Fibroblast of lung (primary cell): ENCODE results near the gene C8G. TPM values are rescaled to one million over a fixed set of nuclear protein-coding genes. Genes with fewer than 3 reads are reported as not detected.

Experiments
- DNase-seq, 2 donors: peaks; one replicate each; pipeline versions ENCODE4 v3.0.0 to v3.0.0-alpha.2; 2010; ENCODE audit warnings: low read depth in 2 of 2
- H2AFZ ChIP-seq: 2 replicates; pipeline ENCODE4 v1.5.1; 2012; ENCODE audit warnings: low read length, control low read depth, inconsistent platforms
- H3K27ac ChIP-seq: 2 replicates; pipeline ENCODE4 v1.5.1; 2011; ENCODE audit warnings: low read length, control low read depth; ENCODE audit not compliant: insufficient read depth
- H3K27me3 ChIP-seq: 2 replicates; pipeline ENCODE4 v1.5.1; 2011; ENCODE audit warnings: mild to moderate bottlenecking, low read length; ENCODE audit not compliant: control insufficient read depth, insufficient read depth
- H3K36me3 ChIP-seq: 2 replicates; pipeline ENCODE4 v1.5.1; 2011; ENCODE audit warnings: low read length; ENCODE audit not compliant: control insufficient read depth, insufficient read depth
- H3K4me1 ChIP-seq: 2 replicates; pipeline ENCODE4 v1.5.1; 2011; ENCODE audit warnings: low read length; ENCODE audit not compliant: control insufficient read depth, insufficient read depth; ENCODE audit errors: extremely low read depth
- H3K4me2 ChIP-seq: 2 replicates; pipeline ENCODE4 v1.5.1; 2011; ENCODE audit warnings: low read length, control low read depth; ENCODE audit not compliant: insufficient read depth; ENCODE audit errors: extremely low read depth
- H3K4me3 ChIP-seq, 4 experiments: fragments of 200-600 bp in 1 of 4; sonication (generic) in 1 of 4; replicated peaks in 1 of 4; 2 replicates each; pipeline ENCODE4 v1.5.1; 2011 to 2016; ENCODE audit warnings: low read length in 4 of 4, low read depth in 3 of 4, mild to moderate bottlenecking in 3 of 4, control low read depth in 2 of 4, inconsistent platforms in 1 of 4, mixed read lengths in 1 of 4; ENCODE audit not compliant: insufficient read depth in 1 of 4; ENCODE audit errors: control extremely low read depth in 1 of 4
- H3K79me2 ChIP-seq: 2 replicates; pipeline ENCODE4 v1.5.1; 2012; ENCODE audit warnings: mild to moderate bottlenecking, low read length, inconsistent platforms; ENCODE audit not compliant: control insufficient read depth, insufficient read depth
- H3K9ac ChIP-seq: 2 replicates; pipeline ENCODE4 v1.5.1; 2011; ENCODE audit warnings: mild to moderate bottlenecking, low read length, control low read depth; ENCODE audit not compliant: insufficient read depth
- H3K9me3 ChIP-seq: 2 replicates; pipeline ENCODE4 v1.5.1; 2012; ENCODE audit warnings: low read depth, low read length; ENCODE audit not compliant: control insufficient read depth, insufficient read depth
- H4K20me1 ChIP-seq: 2 replicates; pipeline ENCODE4 v1.5.1; 2011; ENCODE audit warnings: low read length; ENCODE audit not compliant: control insufficient read depth, insufficient read depth; ENCODE audit errors: extremely low read depth
- CTCF ChIP-seq, 2 donors: IDR thresholded peaks in 1 of 2; conservative IDR thresholded peaks in 1 of 2; 1 replicate in 1 of 2; 2 replicates in 1 of 2; pipeline ENCODE4 v1.5.1; 2011 to 2012; ENCODE audit warnings: low read length in 2 of 2, control low read depth in 1 of 2, inconsistent platforms in 1 of 2, low read depth in 1 of 2, mild to moderate bottlenecking in 1 of 2
- EZH2 ChIP-seq: IDR thresholded peaks from 2 replicates; pipeline ENCODE4 v1.5.1; 2012; ENCODE audit warnings: low read length, control low read depth, mild to moderate bottlenecking; ENCODE audit errors: missing control alignments
- polyA plus RNA-seq, 2 donors: library from polyadenylated mRNA; depleted of rRNA in 1 of 2; stranded (reverse) in 1 of 2; unstranded in 1 of 2; fragments of >200 nt; gene quantifications; 2 replicates each; pipeline ENCODE4 v1.2.1, GENCODE V29; 2011 to 2012; ENCODE audit warnings: missing spikeins in 1 of 2
- total RNA-seq: library from RNA; depleted of rRNA; stranded (reverse); fragments of >200 nt; gene quantifications from 2 replicates; pipeline ENCODE4 v1.2.1, GENCODE V29; 2014

The C8G gene
- total and polyA plus RNA-seq, 2 donors (not counting 1 experiment from before 2014, with no cell fraction given), result 0.40 to 1.2 TPM

GRCh38 chr9:136962701-136963248 is 17.7 kb downstream of the C8G start:
- H3K9me3 ChIP-seq, result no peaks in the 10 kb centered on the region
- no peak overlapping the region for H3K9ac ChIP-seq
- TF ChIP-seq CTCF (conservative IDR thresholded peaks at IDR 0.05 in 1 of 2, IDR thresholded peaks at IDR 0.05 in 1 of 2; ENCODE audit: low read depth in 1 of 2, low read length in 2 of 2) (no peak), EZH2 (no peak)
- no peak overlapping the region for H3K27ac ChIP-seq
- H3K27me3 ChIP-seq, result peaks cover 4% of the 10 kb centered on the region
- H3K4me2 ChIP-seq, result no peak overlapping the region
- H3K79me2 ChIP-seq, result no peaks in the 10 kb centered on the region
- H3K4me3 ChIP-seq, result no peak overlapping the region
- no peaks in the 10 kb centered on the region for H3K4me1 ChIP-seq
- H4K20me1 ChIP-seq, result no peaks in the 10 kb centered on the region
- no peak for DNase-seq
- no peaks in the 10 kb centered on the region for H3K36me3 ChIP-seq
- no peak overlapping the region for H2AFZ ChIP-seq

GRCh38 chr9:136963341-136963740 is 18.3 kb downstream of the C8G start:
- Histone ChIP-seq H3K4me2 (no peak overlapping the region), H4K20me1 (no peaks in the 10 kb centered on the region), H3K9me3 (no peaks in the 10 kb centered on the region), H3K4me1 (no peaks in the 10 kb centered on the region), H3K4me3 (no peak overlapping the region), H3K27me3 (peaks cover 4% of the 10 kb centered on the region), H2AFZ (no peak overlapping the region), H3K79me2 (no peaks in the 10 kb centered on the region), H3K36me3 (no peaks in the 10 kb centered on the region), H3K27ac (no peak overlapping the region), H3K9ac (no peak overlapping the region)
- TF ChIP-seq EZH2, result no peak
- TF ChIP-seq CTCF (conservative IDR thresholded peaks at IDR 0.05 in 1 of 2, IDR thresholded peaks at IDR 0.05 in 1 of 2; ENCODE audit: low read depth in 1 of 2, low read length in 2 of 2), result no peak
- DNase-seq, result no peak

- Histone ChIP-seq H2AFZ (no peak overlapping the region), H3K4me1 (no peaks in the 10 kb centered on the region), H3K9ac (no peak overlapping the region), H3K36me3 (no peaks in the 10 kb centered on the region), H3K9me3 (no peaks in the 10 kb centered on the region), H3K4me2 (no peak overlapping the region), H3K27ac (no peak overlapping the region), H3K79me2 (no peaks in the 10 kb centered on the region), H3K27me3 (peaks cover 4% of the 10 kb centered on the region), H3K4me3 (no peak overlapping the region), H4K20me1 (no peaks in the 10 kb centered on the region)
- DNase-seq, result no peak
- TF ChIP-seq EZH2 (no peak), CTCF (conservative IDR thresholded peaks at IDR 0.05 in 1 of 2, IDR thresholded peaks at IDR 0.05 in 1 of 2; ENCODE audit: low read depth in 1 of 2, low read length in 2 of 2) (no peak)
Measured at GRCh38 chr9:136963751-136964150, 18.7 kb downstream of the C8G start.
